ENCODE data around the gene THAP7.

DNA sequence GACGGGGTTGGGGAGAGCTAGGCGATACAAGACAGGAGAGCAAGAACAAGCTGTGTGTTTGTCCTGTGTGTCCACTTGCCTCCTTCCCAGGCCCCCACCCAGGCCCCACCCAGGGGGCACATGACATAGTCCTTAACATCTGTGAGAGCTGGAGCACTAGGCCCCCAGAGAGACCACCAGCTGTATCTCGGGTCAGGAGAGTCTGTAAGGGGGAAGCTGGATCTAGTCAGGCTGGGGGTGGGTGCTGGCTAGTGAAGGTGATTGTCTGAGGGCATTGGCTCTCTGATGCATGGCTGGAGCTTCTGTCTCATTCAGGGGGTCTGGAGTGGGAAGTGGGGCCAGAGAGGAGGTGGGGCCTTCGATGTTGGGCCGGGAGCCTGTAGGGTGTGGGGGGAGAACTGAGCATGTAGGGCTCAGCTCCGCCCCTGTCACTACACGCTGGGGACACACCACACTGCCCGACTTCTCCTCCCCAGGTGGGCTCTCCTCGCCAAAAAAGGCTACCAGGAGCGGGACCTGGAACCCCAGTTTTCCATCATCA is 13.6 kb upstream of the THAP7 start:
- TF ChIP-seq, protein P1, sequence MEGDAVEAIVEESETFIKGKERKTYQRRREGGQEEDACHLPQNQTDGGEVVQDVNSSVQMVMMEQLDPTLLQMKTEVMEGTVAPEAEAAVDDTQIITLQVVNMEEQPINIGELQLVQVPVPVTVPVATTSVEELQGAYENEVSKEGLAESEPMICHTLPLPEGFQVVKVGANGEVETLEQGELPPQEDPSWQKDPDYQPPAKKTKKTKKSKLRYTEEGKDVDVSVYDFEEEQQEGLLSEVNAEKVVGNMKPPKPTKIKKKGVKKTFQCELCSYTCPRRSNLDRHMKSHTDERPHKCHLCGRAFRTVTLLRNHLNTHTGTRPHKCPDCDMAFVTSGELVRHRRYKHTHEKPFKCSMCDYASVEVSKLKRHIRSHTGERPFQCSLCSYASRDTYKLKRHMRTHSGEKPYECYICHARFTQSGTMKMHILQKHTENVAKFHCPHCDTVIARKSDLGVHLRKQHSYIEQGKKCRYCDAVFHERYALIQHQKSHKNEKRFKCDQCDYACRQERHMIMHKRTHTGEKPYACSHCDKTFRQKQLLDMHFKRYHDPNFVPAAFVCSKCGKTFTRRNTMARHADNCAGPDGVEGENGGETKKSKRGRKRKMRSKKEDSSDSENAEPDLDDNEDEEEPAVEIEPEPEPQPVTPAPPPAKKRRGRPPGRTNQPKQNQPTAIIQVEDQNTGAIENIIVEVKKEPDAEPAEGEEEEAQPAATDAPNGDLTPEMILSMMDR (IDR thresholded peaks at IDR 0.05), result no peak
- TF ChIP-seq POLR2A (IDR thresholded peaks at IDR 0.05), result no peak
